HG02981 (cell line): ENCODE measurements around the gene CRISP3.

Experiments used
- ATAC-seq: cut with Tn5 transposase; IDR thresholded peaks from one replicate; pipeline ENCODE4 v1.9.1; 2021; ENCODE audit warnings: mild to moderate bottlenecking, moderate library complexity; ENCODE audit not compliant: unreplicated experiment

The CRISP3 gene

GRCh38 chr6:49692534-49692933, 51.7 kb downstream of the CRISP3 start:
- no peak for ATAC-seq
